Measurements from ENCODE around the gene WFDC12.

GRCh38 chr20:45109634-45110033, 14.6 kb downstream of the WFDC12 start:
- no peak for TF ChIP-seq CTCF (IDR thresholded peaks at IDR 0.05)
- no peak for TF ChIP-seq POLR2A (IDR thresholded peaks at IDR 0.05)
